ENCODE results near the gene ATP2A2. TPM values are rescaled to one million over a fixed set of nuclear protein-coding genes. Genes with fewer than 3 reads are reported as not detected.

The ATP2A2 gene
- total and polyA plus RNA-seq, 2 experiments from 2014 or later, result 297 to 400 TPM

DNA sequence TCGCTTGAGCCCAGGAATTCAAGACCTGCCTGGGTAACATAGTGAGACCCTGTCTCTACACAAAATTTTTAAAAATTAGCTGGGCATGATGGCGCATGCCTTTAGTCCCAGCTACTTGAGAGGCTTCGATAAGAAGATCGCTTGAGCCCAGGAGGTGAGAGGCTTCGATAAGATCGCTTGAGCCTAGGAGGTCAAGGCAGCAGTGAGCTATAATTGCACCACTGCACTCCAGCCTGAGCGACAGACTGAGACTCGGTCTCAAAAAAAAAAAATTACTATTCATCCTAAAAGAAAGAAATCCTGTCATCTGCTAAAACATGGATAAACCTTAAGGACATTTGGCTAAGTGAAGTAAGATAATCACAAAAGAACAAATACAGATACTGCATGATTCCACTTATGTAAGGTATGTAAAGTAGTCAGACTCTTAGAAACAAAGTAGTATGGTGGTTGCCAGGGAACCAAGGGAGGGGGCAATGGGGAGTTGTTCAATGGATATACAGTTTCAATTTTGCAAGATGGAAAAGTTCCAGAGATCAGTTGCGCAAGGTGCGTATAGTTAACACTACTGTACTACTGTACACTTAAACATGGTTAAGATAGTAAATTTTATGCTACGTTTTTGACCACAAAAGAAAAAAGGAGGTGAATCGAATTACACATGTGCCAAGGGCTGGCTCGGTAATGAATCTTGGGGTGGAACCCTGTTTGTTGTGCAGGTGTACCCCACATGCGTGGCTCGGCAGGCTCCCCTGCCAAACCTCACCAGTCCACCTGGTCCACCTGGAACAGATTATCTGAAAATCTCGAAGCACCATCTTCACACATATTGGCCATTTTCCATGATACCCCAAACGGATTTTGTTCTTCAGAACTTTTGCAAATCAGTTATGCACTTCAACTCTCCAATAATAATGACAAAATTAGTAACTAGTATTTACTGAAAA is 18.3 kb upstream of the ATP2A2 start:
- Histone ChIP-seq H3K4me3 (no peak overlapping the region), H3K27ac (peak overlapping the region; percentile 76), H3K9me3 (ENCODE audit: low read depth) (no peaks in the 10 kb centered on the region), H3K36me3 (no peaks in the 10 kb centered on the region), H3K27me3 (no peaks in the 10 kb centered on the region), H3K4me1 (ENCODE audit: low read depth) (peaks cover 32% of the 10 kb centered on the region)
- peak; percentile 45 to 66 for DNase-seq (ENCODE audit: low read depth in 1 of 2, low spot score in 1 of 2)
- TF ChIP-seq, protein P1, sequence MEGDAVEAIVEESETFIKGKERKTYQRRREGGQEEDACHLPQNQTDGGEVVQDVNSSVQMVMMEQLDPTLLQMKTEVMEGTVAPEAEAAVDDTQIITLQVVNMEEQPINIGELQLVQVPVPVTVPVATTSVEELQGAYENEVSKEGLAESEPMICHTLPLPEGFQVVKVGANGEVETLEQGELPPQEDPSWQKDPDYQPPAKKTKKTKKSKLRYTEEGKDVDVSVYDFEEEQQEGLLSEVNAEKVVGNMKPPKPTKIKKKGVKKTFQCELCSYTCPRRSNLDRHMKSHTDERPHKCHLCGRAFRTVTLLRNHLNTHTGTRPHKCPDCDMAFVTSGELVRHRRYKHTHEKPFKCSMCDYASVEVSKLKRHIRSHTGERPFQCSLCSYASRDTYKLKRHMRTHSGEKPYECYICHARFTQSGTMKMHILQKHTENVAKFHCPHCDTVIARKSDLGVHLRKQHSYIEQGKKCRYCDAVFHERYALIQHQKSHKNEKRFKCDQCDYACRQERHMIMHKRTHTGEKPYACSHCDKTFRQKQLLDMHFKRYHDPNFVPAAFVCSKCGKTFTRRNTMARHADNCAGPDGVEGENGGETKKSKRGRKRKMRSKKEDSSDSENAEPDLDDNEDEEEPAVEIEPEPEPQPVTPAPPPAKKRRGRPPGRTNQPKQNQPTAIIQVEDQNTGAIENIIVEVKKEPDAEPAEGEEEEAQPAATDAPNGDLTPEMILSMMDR (IDR thresholded peaks at IDR 0.05; ENCODE audit: low read depth, low read length), result no peak

DNA sequence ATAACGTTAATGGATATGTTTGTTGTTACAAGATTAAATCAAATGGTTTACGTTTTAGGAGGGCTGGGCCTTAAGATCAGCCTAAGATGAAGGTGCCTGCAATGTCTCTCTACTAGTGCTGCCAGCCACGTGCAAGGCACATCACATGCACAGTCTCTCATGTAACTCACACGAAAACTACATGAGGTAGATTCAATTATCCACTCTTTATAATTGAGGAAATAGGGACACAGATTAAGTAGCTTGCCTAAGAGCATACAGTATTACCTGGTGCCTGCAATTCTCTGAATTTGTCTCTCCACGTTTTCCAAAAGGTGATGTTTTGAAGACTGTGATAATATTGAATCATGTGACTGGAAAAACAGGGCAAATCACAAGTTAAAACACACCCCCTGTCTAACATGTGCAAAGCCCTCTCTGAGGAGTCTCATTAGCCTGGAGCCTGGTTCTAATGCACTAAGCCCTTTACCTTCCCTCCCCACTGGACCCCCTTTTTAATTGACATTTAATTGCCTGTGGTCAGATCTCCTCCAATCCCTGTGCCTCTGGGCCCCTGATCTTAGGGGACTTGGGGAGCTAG is 14.6 kb upstream of the ATP2A2 start:
- no peak for DNase-seq (ENCODE audit: low read depth in 1 of 2, low spot score in 1 of 2)
- Histone ChIP-seq H3K4me1 (ENCODE audit: low read depth) (peaks cover 50% of the 10 kb centered on the region), H3K27me3 (no peaks in the 10 kb centered on the region), H3K9me3 (ENCODE audit: low read depth) (no peaks in the 10 kb centered on the region), H3K36me3 (no peaks in the 10 kb centered on the region), H3K27ac (no peak overlapping the region), H3K4me3 (no peak overlapping the region)
- TF ChIP-seq, protein P1 (IDR thresholded peaks at IDR 0.05; ENCODE audit: low read depth, low read length), result no peak

DNA sequence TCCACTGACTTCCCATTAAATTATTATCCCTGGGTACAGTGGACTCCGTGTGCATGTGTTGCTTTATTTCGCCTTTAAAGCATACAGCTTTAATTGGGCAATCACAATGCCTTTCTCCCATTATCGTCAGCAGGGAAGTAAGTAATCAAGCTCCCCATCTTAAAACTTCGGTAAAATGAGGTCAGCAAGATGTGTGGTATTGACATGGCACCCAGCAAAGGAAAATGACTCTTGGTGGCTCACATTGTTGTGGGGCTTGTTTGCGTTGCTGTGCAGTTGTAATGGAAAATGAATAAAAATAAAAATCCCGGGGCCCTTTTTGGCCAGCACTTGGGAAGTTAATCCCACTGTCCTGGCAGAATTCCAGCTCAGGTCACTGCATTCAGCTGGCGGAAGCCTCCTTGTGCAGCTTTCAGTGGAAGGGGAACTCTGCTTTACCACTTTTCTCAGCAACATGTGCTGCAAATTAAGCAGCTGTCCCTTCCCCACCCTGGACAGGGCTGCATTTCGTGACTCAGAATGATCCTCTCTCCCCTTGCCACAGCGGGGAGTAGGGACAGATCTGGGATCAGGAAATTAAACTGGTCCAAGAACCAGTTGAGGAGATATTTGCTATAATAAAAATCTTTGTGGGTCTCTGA is 13.9 kb upstream of the ATP2A2 start:
- Histone ChIP-seq H3K27me3 (no peaks in the 10 kb centered on the region), H3K4me1 (ENCODE audit: low read depth) (peaks cover 48% of the 10 kb centered on the region), H3K9me3 (ENCODE audit: low read depth) (no peaks in the 10 kb centered on the region), H3K4me3 (no peak overlapping the region), H3K27ac (peak overlapping the region; percentile 73), H3K36me3 (no peaks in the 10 kb centered on the region)
- DNase-seq (ENCODE audit: low read depth in 1 of 2, low spot score in 1 of 2), result peak; percentile 64 to 87
- TF ChIP-seq, protein P1 (IDR thresholded peaks at IDR 0.05; ENCODE audit: low read depth, low read length), result no peak

DNA sequence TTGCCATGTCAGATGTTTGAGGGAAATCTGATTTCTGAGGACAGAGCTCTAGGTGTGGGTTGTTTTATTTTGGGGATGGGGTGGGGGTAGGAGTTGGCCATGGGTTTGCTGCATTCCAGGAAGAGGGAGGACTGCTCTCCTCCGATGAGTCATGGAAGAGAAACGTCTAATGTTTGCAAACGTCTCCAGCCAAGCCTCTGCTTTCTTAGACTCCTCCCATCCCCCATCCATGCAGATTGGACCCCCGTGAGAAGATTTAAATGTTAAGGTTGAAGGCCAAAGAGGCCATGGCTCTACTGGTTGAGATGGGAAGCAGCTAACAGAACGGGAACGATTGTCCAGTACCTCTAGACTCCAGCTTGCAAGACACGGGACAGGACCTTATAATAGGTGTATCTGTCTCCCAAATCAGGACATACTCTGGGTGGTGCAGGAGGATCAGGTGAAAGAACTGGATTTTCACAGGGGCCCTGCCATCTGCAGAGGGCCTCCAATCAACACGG is 11.4 kb upstream of the ATP2A2 start:
- no peaks in the 10 kb centered on the region for H3K36me3 ChIP-seq
- H3K4me1 ChIP-seq (ENCODE audit: low read depth), result peaks cover 34% of the 10 kb centered on the region
- no peak overlapping the region for H3K4me3 ChIP-seq
- TF ChIP-seq, protein P1 (IDR thresholded peaks at IDR 0.05; ENCODE audit: low read depth, low read length), result no peak
- no peaks in the 10 kb centered on the region for H3K27me3 ChIP-seq
- H3K27ac ChIP-seq, result peak overlapping the region; percentile 59
- no peaks in the 10 kb centered on the region for H3K9me3 ChIP-seq (ENCODE audit: low read depth)
- peak in 1 of 2 donors; percentile 89 for DNase-seq (ENCODE audit: low read depth in 1 of 2, low spot score in 1 of 2)

DNA sequence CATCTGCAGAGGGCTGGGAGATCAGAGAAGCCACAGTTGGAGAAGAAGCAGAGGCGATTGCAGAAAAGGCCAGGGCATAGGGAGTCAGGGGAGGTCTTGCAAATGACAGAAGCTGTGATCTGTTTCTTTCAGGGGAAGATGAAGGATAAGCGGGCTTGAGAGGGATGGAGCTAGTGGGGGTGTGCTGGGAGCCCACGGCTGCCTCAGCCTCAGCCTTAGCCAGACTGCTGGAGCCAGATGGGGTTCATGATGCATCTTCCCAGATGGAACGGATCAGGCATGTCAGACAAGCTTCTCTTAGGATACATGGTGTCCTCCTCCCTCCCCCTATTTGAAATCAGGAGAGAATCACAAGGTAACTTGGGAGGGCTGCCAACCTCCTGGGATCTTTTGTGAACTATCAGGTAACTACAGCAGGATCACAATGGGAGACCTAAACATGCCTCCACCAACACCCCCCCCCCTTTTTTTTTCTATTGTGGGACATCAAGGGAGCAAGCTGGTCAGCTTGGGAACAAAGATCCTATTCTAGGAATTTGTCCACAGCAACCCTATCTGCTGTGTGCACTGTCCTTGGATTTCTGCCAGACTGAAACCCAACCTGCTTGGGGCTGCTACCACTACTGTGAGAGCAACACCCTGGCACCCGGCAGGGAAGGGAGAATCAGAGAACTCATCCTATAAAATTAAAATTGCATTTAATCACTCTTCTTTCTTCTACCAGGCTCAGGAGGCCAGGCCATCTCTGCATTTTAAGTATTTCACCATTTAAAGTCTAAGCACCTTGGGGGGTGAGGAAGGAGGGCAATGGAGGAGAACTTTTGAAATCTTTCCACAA is 10.7 kb upstream of the ATP2A2 start:
- Histone ChIP-seq H3K27ac (peak overlapping the region; percentile 59), H3K4me3 (no peak overlapping the region), H3K27me3 (no peaks in the 10 kb centered on the region), H3K9me3 (ENCODE audit: low read depth) (no peaks in the 10 kb centered on the region), H3K4me1 (ENCODE audit: low read depth) (peaks cover 34% of the 10 kb centered on the region), H3K36me3 (no peaks in the 10 kb centered on the region)
- DNase-seq (ENCODE audit: low read depth in 1 of 2, low spot score in 1 of 2), result peak; percentile 62 to 68
- TF ChIP-seq, protein P1 (IDR thresholded peaks at IDR 0.05; ENCODE audit: low read depth, low read length), result no peak

All from cardiac muscle cell (in vitro differentiated cells and primary cell).